A172 (cell line): ENCODE results near the gene HYOU1. TPM values are rescaled to one million over a fixed set of nuclear protein-coding genes. Genes with fewer than 3 reads are reported as not detected.
"Not testable (repeated sequence)": the region's sequence is repeated elsewhere in the genome, so short reads cannot be mapped to it uniquely, and the experiment has no call there.

Source experiments
- DNase-seq: peaks from one replicate; pipeline ENCODE4 v3.0.0-alpha.2; 2015; ENCODE audit warnings: low spot score
- total RNA-seq: library from RNA; depleted of rRNA; stranded (reverse); fragments of >200 nt; shearing (Covaris generic); gene quantifications from 2 replicates; pipeline ENCODE4 v1.2.3, GENCODE V29; 2014; rRNA removed

HYOU1 gene
- total RNA-seq, 1 experiment from 2014 or later, result 125 TPM

DNA sequence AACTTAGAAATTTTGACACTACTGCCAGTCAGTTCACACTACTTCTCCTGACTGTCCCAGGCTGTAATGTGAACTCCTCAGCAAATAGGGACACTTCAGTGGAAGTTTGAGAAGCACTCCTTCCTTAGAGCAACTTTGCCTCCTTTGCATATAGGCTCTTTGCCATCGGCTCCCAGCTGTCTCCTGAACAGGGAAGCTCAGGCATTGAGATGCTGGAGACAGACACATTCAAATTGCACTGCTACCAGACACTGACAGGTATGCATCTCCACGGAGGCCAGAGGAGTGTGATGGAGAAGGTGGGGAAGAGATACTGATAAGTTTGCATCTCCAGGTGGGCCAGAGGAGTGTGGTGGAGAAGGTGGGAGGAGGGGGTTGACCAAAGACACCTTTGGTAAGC lies 37.0 kb downstream of the HYOU1 start:
- DNase-seq, result no peak

DNA sequence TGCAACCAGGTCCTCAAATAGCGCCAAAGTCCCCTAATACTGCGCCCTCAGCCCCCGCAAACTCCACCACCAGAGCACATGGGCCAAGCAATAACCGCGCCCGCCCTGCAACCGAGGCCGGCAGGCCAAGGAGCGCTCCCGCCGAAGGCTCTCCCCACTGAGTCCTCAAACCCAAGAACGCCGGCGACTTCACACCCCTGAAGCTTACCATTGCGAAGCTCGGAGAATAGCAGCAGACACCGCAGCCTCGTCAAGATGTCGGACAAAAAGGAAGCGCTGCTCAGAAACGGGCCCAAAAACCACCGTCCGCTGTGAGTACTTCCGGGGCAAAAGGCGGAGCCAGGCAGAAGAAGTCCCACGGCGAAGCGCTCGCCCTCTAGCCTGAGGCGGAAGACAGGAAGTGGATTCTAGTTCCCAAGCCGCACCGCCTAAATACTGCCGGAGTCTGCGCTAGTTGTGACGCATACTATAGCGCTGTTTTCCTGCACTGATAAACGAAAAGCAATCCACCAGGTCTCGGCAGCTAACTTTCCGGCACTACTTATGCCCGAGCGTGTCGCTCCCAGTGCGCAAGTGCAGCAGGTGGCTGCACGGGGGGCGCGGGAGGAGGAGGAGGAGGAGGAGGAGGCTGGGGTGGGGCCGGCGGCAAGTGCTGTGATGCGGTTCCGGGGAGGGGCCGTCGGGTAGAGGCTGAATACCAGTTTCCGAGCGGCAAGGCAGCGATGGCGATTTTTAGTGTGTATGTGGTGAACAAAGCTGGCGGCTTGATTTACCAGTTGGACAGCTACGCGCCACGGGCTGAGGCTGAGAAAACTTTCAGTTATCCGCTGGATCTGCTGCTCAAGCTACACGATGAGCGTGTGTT lies 38.7 kb downstream of the HYOU1 start, which contains the start of the genes RPS25 and TRAPPC4:
TSS of gene RPS25 (minus strand) at position 270 of the 865 bp plus-strand sequence. CDS start at position 211, 59 bp downstream.
TSS of gene TRAPPC4 (plus strand) at position 693 of the 865 bp plus-strand sequence. CDS start at position 723, 30 bp downstream.
- DNase-seq, result peak; percentile 90

DNA sequence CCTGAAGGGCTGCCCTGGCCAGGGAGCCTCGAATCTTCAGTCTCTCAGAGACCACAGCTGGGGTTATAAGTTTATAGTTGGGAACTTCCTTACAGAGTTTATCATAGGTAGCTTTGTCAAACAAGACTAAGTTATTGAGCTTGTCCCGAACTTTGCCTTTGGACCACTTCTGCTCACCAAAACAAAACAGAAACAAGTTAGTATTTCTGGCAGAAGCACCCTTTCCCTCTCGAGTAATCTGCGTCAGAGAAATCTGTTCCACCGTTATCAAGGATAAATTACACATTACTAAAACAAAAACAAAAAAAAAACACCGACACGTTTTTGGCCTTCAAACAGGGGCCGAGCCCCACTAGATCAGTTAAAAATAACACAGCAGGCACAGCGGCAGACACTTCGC lies 39.6 kb downstream of the HYOU1 start:
- not testable (repeated sequence) for DNase-seq

DNA sequence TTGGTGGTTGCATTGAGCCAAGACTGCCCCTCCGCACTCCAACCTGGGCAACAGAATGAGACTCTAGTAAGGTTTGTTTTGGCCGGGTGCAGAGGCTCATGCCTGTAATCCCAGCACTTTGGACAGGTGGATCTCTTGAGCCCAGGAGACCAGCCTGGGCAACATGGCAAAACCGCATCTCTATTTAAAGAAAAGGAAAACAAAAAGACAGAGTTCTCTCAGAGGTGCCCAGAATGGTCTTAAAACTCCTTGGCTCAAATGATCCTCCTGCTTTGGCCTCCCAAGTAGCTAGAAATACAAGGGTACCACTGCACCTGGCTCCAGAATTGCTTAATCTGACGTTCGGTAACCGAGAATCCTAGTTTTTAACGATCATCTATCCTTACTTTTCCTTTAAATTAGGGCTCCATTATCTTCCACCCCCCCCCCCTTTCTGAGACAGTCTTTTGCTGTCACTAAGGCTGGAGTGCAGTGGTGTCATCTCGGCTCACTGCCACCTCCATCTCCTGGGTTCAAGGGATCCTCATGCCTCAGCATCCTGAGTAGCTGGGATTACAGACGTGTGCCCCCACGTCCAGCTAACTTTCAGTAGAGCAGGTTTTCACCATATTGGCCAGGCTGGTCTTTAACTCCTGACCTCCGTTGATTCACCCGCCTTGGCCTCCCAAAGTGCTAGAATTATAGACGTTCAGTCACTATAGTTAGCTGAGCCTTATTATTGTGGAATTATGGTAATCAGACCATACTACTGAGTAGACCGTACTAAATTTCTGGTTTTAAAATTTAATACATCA lies 40.6 kb downstream of the HYOU1 start:
- DNase-seq, result no peak

DNA sequence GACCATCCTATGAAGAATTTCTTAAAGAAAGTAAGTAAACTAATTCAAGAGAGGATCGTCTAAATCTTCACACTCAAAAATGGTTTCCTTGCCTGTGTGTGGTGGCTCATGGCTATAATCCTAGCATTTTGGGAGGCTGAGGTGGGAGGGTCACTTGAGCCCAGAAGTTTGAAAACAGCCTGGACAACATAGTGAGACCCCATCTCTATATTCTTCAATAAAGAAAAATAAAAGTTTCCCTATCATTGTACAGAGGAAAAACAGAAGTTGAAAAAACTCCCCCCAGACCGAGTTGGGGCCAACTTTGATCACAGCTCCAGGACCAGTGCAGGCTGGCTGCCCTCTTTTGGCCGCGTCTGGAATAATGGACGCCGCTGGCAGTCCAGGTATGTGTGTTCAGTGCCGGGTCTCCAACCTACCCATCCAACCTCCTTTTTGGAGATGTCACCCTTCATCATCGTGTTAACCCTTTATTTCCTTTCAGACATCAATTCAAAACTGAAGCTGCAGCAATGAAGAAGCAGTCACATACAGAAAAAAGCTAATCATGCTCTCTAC lies 41.9 kb downstream of the HYOU1 start:
- no peak for DNase-seq

DNA sequence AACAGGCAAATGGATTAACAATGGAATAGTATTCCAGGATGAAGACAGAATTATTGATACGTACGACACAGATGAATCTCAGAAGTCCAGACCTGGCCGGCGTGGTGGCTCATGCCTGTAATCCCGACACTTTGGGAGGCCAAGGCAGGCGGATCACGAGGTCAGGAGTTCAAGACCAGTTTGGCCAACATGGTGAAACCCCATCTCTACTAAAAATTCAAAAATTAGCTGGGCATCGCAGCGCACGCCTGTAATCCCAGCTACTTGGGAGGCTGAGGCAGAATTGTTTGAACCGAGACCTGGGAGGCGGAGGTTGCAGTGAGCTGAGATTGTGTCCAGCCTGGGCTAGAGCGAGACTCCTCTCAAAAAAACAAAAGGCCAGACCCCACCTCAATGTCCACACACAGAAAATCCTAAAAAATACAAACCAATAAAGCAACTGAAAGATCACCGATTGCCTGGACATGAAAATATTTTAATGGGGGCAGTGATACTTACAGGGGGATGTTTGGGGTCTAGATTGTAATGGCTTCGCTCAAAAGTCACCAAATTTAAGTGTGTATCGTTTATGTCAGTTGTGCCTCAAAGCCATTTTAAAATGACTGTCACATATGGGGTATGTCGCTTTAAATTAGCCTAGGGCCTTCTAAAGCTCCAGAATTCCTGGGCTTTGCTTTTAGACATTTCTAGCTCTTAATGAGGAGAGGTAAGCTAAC lies 42.6 kb downstream of the HYOU1 start:
- no peak for DNase-seq

DNA sequence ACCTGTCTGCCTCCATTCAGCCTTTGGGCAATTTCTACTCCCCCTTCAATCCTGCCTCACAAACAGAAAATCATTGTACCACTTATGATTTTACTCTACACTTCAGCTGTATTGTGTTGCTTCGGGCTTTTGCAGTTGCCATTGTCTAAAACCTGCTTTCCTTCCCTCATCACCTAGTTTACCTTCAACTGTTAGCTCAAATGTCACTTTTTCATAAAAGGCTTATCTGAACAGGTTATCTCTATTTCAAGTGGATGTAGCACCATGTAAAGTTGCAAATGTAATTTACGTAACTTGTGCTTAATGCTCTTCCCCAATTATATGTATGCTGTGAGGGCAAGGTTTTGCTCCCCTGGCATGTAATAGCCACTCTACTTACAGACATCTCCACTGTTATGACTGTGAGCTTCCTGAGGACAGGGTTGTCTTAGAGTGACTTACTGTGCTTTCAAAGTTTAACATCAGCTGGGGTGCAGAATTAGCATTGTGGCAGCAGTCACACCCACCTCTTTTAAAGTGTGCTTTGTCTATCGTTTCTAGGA lies 44.3 kb downstream of the HYOU1 start:
- no peak for DNase-seq

DNA sequence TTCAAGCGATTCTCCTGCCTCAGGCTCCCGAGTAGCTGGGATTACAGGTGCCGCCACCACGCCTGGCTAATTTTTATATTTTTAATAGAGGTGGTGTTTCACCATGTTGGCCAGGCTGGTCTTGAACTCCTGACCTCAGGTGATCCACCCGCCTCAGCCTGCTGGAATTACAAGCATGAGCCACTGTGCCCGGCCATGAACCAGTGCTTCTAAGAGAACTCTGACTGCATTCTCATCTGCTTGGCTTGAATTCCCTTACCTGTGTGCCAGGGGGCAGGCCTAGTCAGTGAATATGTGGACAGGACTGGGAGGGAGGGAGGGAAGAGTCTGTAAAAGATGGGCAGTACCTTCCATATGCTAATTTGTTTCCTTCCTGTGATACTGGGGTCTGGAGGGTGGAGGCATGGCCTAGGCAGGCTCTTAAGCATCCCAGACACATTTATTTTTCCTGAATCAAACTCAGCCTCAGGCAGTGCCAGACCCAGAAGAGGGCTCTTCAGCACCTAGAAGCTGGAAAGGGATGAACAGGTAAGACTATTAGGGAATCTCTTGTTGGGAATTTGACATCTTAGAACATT lies 45.4 kb downstream of the HYOU1 start:
- DNase-seq, result no peak

DNA sequence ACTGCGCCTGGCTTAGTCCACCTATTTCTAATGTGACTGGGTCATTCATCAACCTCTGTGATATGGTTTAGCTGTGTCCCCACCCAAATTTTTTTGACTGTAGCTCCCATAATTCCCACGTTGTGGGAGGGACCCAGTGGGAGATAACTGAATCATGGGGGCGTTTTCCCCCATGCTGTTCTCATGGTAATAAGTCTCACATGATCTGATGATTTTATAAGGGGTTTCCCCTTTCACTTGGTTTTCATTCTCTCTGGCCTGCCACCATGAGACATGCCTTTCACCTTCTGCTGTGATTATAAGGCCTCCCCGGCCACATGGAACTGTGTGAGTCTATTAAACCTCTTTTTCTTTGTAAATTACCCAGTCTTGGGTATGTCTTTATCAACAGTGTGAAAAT lies 50.3 kb downstream of the HYOU1 start:
- peak; percentile 37 for DNase-seq

DNA sequence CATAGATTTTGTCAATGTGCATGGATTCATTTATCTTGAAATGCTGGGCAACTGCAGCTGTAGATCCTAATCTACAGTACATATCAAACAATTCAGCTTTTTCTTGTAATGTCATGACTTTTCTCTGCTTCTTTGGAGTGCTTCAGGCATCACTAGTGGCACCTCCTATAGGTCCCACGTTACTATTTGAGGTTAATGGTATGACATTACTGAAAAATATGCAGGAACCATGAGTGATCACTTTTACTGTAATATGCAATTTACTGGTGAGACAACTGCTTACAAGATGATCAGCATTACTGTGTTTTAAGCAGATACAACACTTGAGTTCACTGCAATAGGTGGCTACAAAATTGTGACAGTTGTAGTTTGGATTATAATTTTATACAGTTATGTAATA lies 56.1 kb downstream of the HYOU1 start:
- peak; percentile 36 for DNase-seq

DNA sequence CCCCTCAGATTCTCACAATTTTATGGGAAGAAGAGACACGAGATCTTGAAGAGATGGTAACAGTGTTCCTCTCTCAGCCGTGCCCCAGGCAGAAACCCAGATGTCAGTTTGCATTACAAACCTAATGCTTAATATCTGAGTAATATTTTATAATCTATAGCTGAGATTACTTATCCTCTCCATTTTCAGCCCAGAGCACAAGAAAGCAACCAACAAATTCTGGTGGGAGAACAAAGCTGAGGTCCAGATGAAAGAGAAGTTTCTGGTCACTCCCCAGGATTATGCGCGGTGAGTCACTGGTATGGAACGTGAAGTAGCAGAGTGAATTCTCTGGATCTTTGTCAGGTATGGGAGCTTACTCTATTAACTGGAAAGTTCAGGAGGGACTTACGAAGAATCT lies 58.2 kb downstream of the HYOU1 start:
- peak; percentile 87 for DNase-seq

DNA sequence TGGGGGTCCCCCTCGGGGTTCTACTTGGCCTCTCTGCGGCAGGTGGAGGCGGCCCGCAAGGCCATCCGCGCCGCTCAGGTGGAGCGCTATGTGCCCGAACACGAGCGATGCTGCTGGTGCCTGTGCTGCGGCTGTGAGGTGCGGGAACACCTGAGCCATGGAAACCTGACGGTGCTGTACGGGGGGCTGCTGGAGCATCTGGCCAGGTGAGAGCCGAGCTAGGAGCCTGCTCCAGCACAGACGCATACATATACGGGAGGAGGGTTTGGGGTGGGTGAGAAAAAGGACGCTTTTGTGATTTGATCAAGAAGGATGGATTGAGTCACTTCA lies 58.7 kb downstream of the HYOU1 start:
- DNase-seq, result no peak

DNA sequence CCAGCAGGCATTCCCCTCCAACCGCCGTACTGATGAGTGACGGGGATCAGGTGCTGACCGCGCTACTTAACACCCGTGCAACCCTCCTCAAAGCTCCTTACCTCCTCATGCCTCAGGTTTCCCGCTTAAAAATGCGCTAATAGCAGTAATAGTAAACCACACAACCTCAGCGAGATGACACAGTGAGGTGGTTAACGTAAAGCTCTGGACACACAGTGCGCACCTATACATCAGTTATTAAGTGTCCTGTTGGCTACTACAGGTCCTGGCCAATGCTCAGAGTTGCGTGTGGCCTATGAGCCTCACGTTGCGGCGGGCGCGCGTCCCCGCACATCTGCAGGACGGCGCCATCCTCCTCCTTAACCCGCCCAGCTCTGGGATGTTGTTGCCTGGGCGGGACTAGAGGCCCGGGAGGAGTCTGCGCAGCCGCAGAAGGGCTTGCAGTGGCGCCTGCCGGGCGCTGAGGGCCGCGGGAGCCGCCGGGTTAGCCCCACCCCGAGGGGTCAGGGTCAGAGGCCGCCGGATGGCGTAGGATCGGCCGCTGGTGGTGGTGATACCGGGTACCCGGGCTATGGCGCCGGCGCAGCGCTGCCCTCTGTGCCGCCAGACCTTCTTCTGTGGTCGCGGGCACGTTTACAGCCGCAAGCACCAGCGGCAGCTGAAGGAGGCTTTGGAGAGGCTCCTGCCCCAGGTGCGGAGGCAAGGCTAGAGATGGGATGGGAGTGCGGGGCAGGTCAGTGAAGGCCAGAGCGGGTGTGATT lies 59.2 kb downstream of the HYOU1 start, which contains the start of gene CENATAC:
TSS of gene CENATAC (plus strand) at position 512 of the 761 bp plus-strand sequence. CDS start at position 572, 60 bp downstream.
- DNase-seq, result peak; percentile 70

DNA sequence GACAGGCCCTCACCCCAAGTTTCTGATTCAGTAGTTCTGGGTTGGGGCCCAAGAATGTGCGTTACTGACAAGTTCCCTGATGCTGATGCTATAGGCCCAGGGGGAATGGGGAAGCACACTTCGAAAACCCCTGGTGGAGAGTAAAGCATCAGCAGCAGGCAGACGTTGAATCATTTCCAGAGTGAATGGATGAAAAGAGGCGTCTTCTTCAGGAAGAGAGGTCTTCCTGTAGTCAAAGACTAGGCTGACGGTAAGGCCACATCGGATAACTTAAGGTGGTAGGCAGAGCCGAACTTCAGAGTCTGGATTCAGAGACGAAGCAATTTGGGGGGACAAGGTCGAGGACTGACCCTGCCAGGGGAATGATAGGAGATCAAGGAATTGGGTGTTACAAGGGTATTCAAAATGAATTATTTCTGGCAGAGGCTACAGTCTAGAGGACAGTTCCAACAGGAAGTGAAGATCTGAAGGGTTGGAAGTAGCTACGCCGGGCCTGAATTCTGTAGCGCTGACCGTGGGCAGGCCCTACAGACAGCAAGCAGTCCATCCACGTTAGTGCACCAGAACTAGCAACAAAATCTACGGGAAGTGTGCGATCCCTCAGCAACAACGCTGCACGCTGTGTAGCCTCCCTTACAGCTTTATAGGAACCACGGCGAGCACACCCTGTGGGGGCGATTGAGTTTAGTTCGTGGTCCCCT lies 59.9 kb downstream of the HYOU1 start:
- DNase-seq, result no peak

Other genes starting within 250 kb of the HYOU1 start
- 0.02 TPM in 1 of 2 replicates, not detected in the other for gene CXCR5, start 173.3 kb downstream of the HYOU1 start, total RNA-seq
- gene BCL9L, start 131.3 kb downstream of the HYOU1 start, total RNA-seq, result 7.2 and 17.2 TPM in 2 replicates
- not detected in 2 replicates for gene UPK2, start 100.9 kb downstream of the HYOU1 start, total RNA-seq
- not detected in 2 replicates for gene FOXR1, start 85.4 kb downstream of the HYOU1 start, total RNA-seq
- 24.9 and 45.6 TPM in 2 replicates for gene CENATAC, start 59.1 kb downstream of the HYOU1 start, total RNA-seq
- gene RPS25, start 38.9 kb downstream of the HYOU1 start, total RNA-seq, result 789 and 797 TPM in 2 replicates
- gene TRAPPC4, start 38.4 kb downstream of the HYOU1 start, total RNA-seq, result 57.9 and 83.5 TPM in 2 replicates
- gene SLC37A4, start 26.3 kb downstream of the HYOU1 start, total RNA-seq, result 5.0 and 7.5 TPM in 2 replicates
- gene VPS11, start 10.6 kb upstream of the HYOU1 start, total RNA-seq, result 13.5 and 16.5 TPM in 2 replicates
- gene HMBS, start 27.7 kb upstream of the HYOU1 start, total RNA-seq, result 2.7 and 6.6 TPM in 2 replicates
- gene DPAGT1, start 44.6 kb upstream of the HYOU1 start, total RNA-seq, result 9.8 and 10.5 TPM in 2 replicates
- gene C2CD2L, start 50.1 kb upstream of the HYOU1 start, total RNA-seq, result 4.7 and 7.2 TPM in 2 replicates
- 6.4 and 8.4 TPM in 2 replicates for gene HINFP, start 64.4 kb upstream of the HYOU1 start, total RNA-seq
- gene ABCG4, start 91.8 kb upstream of the HYOU1 start, total RNA-seq, result 0.05 TPM in 1 of 2 replicates, not detected in the other
- gene NLRX1, start 111.5 kb upstream of the HYOU1 start, total RNA-seq, result 7.9 and 15.0 TPM in 2 replicates
- gene NHERF4, start 128.3 kb upstream of the HYOU1 start, total RNA-seq, result not detected in 2 replicates
- gene CBL, start 149.1 kb upstream of the HYOU1 start, total RNA-seq, result 8.1 and 9.7 TPM in 2 replicates